ENCODE data around the gene PDE8A.

DNA sequence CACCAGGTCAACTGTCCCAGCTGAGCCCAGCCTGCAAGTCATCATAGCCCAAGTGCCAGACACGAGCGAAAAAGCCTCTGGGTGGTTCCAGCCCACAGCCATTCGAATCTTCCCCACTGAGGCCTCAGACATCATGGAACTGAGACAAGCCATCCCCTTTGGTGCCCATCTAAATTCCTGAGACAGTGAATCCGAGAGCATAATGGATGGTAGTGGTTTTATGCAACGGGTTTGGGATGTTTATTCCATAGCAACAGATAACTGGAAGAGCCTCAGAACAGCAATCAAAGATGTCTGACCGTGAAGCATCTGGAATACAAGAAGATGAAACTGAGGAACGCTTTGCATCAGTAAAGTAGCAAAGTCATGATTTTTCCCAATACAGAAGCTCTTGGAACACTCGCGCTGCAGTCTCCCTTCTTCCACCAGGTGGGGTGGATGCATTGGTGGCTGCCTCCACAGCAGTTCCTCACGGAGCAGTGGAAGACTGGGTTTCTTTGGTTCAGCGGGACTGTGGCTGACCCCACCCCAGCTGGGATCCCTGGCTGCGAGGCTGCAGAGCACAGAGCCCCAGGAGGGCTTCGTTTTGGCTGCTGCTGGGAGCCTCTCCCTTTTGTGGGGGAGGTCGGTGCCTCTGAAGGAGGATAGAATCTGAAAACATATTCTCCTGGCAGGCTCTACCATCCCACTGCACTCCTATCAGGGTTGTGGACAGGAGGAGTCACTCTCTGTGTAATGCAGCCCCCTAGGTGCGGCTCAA lies 26.4 kb upstream of the PDE8A start:
- TF ChIP-seq, protein P1, sequence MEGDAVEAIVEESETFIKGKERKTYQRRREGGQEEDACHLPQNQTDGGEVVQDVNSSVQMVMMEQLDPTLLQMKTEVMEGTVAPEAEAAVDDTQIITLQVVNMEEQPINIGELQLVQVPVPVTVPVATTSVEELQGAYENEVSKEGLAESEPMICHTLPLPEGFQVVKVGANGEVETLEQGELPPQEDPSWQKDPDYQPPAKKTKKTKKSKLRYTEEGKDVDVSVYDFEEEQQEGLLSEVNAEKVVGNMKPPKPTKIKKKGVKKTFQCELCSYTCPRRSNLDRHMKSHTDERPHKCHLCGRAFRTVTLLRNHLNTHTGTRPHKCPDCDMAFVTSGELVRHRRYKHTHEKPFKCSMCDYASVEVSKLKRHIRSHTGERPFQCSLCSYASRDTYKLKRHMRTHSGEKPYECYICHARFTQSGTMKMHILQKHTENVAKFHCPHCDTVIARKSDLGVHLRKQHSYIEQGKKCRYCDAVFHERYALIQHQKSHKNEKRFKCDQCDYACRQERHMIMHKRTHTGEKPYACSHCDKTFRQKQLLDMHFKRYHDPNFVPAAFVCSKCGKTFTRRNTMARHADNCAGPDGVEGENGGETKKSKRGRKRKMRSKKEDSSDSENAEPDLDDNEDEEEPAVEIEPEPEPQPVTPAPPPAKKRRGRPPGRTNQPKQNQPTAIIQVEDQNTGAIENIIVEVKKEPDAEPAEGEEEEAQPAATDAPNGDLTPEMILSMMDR (conservative IDR thresholded peaks at IDR 0.05; ENCODE audit: low read length), result peak; percentile 67
- TF ChIP-seq EZH2phosphoT487 (IDR thresholded peaks at IDR 0.05; ENCODE audit: borderline replicate concordance, low read depth, low read length), result no peak
